ENCODE data around the gene RAD18.
A peak's percentile ranks its signal among the peaks of the same experiment; 100 is the strongest.

RAD18 gene

DNA sequence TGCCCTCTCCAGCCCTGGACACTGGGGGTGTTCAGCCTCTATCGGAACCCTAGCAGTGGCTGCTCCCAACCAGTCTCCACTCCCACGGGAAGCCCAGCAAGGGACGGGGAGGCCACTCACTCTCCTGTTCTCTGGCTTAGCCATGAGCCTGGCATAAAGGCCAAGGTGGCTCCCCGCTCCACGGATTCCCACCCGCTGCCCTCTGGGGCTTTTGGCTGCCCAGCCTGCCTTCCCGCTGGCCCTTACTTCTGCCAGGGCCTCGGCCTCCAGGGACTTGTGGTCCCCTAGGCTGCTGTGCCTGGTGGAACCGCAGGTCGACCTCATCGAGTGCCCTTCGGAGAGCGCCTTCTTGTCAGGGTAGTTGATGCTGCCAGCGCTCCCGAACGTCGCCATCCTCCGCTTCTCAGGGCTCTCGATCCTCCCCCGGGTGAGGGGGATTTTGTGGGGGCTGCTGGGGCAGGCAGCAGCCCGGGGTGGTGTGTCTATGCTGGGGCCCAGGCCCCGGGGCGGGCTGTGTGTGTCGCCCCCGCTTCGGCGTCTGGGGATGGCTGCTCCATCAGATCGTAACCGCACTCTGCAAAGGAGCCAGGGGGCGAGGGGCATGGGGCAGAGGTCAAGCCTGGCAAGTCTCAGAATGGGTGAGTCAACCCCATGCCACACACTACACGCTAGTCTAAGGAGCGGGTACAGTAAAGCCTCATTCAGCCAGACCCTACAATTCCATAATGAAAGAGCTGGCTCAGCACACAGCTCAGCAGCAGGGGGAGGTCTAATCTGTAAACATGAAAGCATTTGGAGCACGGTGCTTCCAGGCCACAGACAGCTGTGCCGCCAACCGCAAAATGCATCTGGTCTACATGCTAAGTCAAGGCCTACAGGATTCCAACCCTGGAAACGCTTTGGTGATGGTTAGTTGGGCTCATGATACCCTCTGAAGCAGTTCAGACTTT lies 27.3 kb upstream of the RAD18 start:
- TF ChIP-seq, protein P1, sequence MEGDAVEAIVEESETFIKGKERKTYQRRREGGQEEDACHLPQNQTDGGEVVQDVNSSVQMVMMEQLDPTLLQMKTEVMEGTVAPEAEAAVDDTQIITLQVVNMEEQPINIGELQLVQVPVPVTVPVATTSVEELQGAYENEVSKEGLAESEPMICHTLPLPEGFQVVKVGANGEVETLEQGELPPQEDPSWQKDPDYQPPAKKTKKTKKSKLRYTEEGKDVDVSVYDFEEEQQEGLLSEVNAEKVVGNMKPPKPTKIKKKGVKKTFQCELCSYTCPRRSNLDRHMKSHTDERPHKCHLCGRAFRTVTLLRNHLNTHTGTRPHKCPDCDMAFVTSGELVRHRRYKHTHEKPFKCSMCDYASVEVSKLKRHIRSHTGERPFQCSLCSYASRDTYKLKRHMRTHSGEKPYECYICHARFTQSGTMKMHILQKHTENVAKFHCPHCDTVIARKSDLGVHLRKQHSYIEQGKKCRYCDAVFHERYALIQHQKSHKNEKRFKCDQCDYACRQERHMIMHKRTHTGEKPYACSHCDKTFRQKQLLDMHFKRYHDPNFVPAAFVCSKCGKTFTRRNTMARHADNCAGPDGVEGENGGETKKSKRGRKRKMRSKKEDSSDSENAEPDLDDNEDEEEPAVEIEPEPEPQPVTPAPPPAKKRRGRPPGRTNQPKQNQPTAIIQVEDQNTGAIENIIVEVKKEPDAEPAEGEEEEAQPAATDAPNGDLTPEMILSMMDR (IDR thresholded peaks at IDR 0.05; ENCODE audit: low read depth, low read length), result peak; percentile 16; the same call in 1 of the 2 replicates

DNA sequence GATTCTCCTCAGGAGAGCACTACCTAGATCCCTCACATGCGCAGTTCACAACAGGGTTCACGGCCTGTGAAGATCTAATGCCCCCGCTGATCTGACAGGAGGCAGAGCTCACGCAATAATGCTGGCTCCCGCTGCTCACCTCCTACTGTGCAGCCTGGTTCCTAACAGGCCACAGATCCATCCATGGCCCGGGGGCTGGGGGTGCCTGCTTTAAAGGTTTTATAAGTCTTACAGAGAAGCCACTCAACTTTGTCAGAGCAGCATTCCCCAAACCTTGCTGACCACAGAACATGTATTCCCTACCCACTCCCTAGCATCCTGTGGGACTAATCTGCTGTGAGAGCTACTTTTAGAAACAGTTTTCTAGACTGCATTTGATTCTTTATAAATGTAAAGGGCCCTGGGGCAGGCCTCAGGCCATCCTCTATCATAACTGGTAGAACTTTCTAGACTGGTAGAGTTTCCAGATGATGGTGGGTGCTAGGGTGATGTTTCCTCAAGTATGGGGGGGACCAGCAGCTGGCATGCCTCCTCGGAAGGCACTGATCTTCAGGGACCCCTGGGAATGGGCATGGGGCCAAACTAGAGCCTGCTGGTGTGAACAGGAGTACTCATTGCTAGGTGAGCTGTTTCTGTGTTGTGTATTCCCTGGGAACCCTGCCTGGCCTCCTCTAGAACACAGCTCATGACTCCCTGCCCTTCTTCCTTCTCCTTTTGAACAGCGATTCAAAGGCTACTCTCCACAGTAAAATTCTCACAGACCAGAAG lies 25.7 kb upstream of the RAD18 start:
- TF ChIP-seq, protein P1 (IDR thresholded peaks at IDR 0.05; ENCODE audit: low read depth, low read length), result no peak
- DNase-seq (ENCODE audit: extremely low read depth, low read depth), result no peak

More for the DNA sequence above, 27.3 kb upstream of the RAD18 start:
- DNase-seq (ENCODE audit: extremely low read depth, low read depth), result peak; percentile 39

DNA sequence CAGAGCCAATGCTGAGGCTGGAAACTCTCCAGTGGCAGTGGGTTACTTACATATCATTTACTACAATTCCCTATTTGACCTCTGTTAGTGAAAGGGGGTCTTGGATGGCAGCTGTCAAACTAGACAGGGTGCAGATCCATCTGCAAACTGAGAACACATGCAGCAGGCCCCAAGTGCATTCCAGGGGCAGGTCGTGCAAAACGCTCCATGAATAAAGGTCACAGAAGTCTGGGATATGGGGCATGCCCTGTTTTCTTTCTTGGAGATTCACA lies 25.0 kb upstream of the RAD18 start:
- TF ChIP-seq, protein P1 (IDR thresholded peaks at IDR 0.05; ENCODE audit: low read depth, low read length), result no peak

DNA sequence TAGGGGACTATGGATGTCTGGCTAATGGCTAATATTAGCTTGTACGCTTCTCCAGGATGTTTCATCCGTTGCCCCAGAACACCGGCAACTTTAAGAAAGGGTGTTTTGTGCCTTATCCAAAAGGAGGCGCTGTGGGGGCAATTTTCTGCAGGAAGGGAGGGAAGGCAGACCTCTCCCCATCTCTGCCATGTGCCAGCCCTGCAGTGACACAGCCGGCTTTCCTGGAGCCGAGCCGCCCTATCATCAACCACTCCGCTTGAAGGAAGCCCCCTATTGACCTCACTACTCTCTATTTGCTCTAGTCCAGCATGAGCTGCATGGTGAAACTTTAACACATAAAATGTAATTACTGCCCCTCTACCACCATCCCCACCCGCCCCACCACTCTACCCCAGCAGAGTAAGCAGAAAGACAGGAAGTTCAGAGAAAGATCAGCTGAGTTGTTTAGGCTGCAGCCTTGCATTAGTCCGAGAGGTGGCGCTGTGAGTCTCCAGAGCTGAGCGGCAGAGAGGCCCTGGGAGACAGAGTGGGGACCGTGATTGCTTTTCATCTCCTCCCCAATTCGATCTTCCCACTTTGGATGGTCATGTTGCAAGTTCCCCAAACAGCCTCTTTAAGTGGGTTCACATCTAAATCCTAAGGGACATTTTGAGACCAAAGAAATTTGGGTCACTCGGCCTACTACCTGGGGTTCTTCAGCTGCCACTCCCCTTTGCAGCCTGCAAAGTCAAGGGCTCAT lies 24.5 kb upstream of the RAD18 start:
- TF ChIP-seq, protein P1 (IDR thresholded peaks at IDR 0.05; ENCODE audit: low read depth, low read length), result peak; percentile 82
- DNase-seq (ENCODE audit: extremely low read depth, low read depth), result no peak

More for the DNA sequence above, 25.0 kb upstream of the RAD18 start:
- no peak for DNase-seq (ENCODE audit: extremely low read depth, low read depth)

DNA sequence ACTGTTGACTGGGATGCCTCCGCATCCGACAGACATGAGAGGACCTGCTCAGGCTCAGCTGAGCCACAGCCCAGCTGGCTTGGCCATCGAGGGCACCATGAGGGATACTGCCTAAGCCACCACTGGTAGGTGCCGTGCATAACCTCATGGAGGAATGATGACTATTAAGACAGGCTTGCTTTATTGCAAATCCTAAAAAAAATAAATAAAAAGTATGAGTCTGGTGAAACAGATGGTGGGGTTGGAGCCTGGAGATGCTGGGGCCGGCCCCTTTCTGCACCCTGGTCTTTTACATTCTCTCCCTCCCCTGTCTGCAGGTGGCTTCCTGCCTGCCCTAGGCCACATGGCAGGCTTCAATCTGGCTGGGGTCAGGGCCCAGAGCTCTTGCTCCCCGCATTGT lies 24.0 kb upstream of the RAD18 start:
- TF ChIP-seq, protein P1 (IDR thresholded peaks at IDR 0.05; ENCODE audit: low read depth, low read length), result no peak
- DNase-seq (ENCODE audit: extremely low read depth, low read depth), result no peak

DNA sequence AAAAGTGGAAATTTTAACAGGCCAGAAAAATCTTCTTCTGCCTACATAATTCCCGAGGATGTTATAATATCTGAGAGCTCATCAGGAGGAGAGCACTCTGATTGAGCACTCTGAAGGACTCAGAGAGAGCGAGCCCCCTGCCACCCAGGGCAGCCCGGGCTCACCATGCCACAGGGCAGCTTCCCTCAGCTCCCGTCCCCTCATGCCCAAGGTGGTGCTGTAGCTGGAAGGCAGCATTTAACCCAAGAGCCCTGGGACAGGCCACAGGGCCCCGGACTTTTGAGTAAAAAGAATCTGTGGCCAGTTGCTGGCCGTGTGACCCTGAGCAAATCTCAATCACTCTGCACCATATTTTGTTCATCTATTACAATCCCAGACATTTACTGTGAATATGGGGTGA lies 23.5 kb upstream of the RAD18 start:
- no peak for DNase-seq (ENCODE audit: extremely low read depth, low read depth)

More for the DNA sequence above, 23.5 kb upstream of the RAD18 start:
- TF ChIP-seq, protein P1 (IDR thresholded peaks at IDR 0.05; ENCODE audit: low read depth, low read length), result no peak

All from AG09319 (cell line).